Neural crest cell (in vitro differentiated cells): ENCODE measurements around the gene ZNF609. TPM values are rescaled to one million over a fixed set of nuclear protein-coding genes. Genes with fewer than 3 reads are reported as not detected.
"Not testable (repeated sequence)": the region's sequence is repeated elsewhere in the genome, so short reads cannot be mapped to it uniquely, and the experiment has no call there.

Experiments
- DNase-seq: peaks from one replicate; pipeline ENCODE4 v3.0.0; 2021; ENCODE audit warnings: low read depth, mixed read lengths, low spot score
- H3K27ac Mint-ChIP-seq: one replicate; pipeline ENCODE4 v1.8.0; 2021; ENCODE audit warnings: mild to moderate bottlenecking, mixed read lengths; ENCODE audit not compliant: unreplicated experiment
- H3K27me3 Mint-ChIP-seq: 2 replicates; pipeline ENCODE4 v1.8.0; 2021; ENCODE audit warnings: low read depth, mild to moderate bottlenecking, mixed read lengths
- H3K36me3 Mint-ChIP-seq: 2 replicates; pipeline ENCODE4 v1.8.0; 2021; ENCODE audit warnings: low read depth, mild to moderate bottlenecking, mixed read lengths
- H3K4me1 Mint-ChIP-seq: 2 replicates; pipeline ENCODE4 v1.8.0; 2021; ENCODE audit warnings: mixed read lengths
- H3K4me3 Mint-ChIP-seq: one replicate; pipeline ENCODE4 v1.8.0; 2021; ENCODE audit warnings: mild to moderate bottlenecking, mixed read lengths
- H3K9me3 Mint-ChIP-seq: 2 replicates; pipeline ENCODE4 v1.8.0; 2021; ENCODE audit warnings: mixed read lengths
- CTCF ChIP-seq: fragments of 200-600 bp; sonication (generic); conservative IDR thresholded peaks from 2 replicates; pipeline ENCODE4 v1.5.0; 2021; ENCODE audit warnings: antibody characterized with exemption, mild to moderate bottlenecking
- total RNA-seq: library from RNA; stranded (reverse); gene quantifications from 2 replicates; pipeline ENCODE4 v1.2.1, GENCODE V29; 2021

Gene ZNF609
- total RNA-seq, 1 donor from 2014 or later = 43.0 TPM

GRCh38 chr15:64637412-64637811 lies 177.0 kb downstream of the ZNF609 start:
- H3K27me3 Mint-ChIP-seq = no peaks in the 10 kb centered on the region
- no peak overlapping the region for H3K4me3 Mint-ChIP-seq
- H3K9me3 Mint-ChIP-seq = peaks cover 4% of the 10 kb centered on the region
- no peak overlapping the region for H3K27ac Mint-ChIP-seq
- H3K4me1 Mint-ChIP-seq = peaks cover 38% of the 10 kb centered on the region
- no peak for TF ChIP-seq CTCF
- H3K36me3 Mint-ChIP-seq = peaks cover 14% of the 10 kb centered on the region
- DNase-seq = no peak

- not testable (repeated sequence) for H3K4me3 Mint-ChIP-seq, H3K27ac Mint-ChIP-seq, H3K27me3 Mint-ChIP-seq, DNase-seq, H3K9me3 Mint-ChIP-seq
- Mint-ChIP-seq H3K36me3 (peaks cover 14% of the 10 kb centered on the region), H3K4me1 (peaks cover 29% of the 10 kb centered on the region)
Measured at GRCh38 chr15:64639744-64640143, 179.4 kb downstream of the ZNF609 start.

GRCh38 chr15:64640146-64640871 lies 179.9 kb downstream of the ZNF609 start:
- Mint-ChIP-seq H3K4me3 (no peak overlapping the region), H3K36me3 (peaks cover 14% of the 10 kb centered on the region), H3K27me3 (no peaks in the 10 kb centered on the region), H3K4me1 (peaks cover 24% of the 10 kb centered on the region), H3K9me3 (peaks cover 4% of the 10 kb centered on the region), H3K27ac (peak overlapping the region; percentile 10)
- DNase-seq = no peak
- no peak for TF ChIP-seq CTCF

GRCh38 chr15:64642875-64643274 lies 182.5 kb downstream of the ZNF609 start:
- no peak for TF ChIP-seq CTCF
- Mint-ChIP-seq H3K27me3 (no peaks in the 10 kb centered on the region), H3K4me1 (peaks cover 5% of the 10 kb centered on the region), H3K36me3 (peaks cover 14% of the 10 kb centered on the region), H3K27ac (no peak overlapping the region), H3K4me3 (no peak overlapping the region), H3K9me3 (no peaks in the 10 kb centered on the region)
- DNase-seq = no peak

- Mint-ChIP-seq H3K9me3 (no peaks in the 10 kb centered on the region), H3K27me3 (no peaks in the 10 kb centered on the region), H3K4me3 (no peak overlapping the region), H3K4me1 (peaks cover 5% of the 10 kb centered on the region), H3K36me3 (peaks cover 11% of the 10 kb centered on the region), H3K27ac (no peak overlapping the region)
- no peak for DNase-seq
- no peak for TF ChIP-seq CTCF
Measured at GRCh38 chr15:64643685-64644084, 183.3 kb downstream of the ZNF609 start.

- not testable (repeated sequence) for DNase-seq, H3K27me3 Mint-ChIP-seq, H3K4me3 Mint-ChIP-seq, H3K36me3 Mint-ChIP-seq, H3K27ac Mint-ChIP-seq, H3K9me3 Mint-ChIP-seq, H3K4me1 Mint-ChIP-seq
Measured at GRCh38 chr15:64644811-64645210, 184.4 kb downstream of the ZNF609 start.
